HepG2 (cell line): ENCODE measurements around the gene SMAP1. TPM values are rescaled to one million over a fixed set of nuclear protein-coding genes. Genes with fewer than 3 reads are reported as not detected.

Experiments
- ATAC-seq: fragments of 200-7000 bp; cut with Tn5 transposase; 3 replicates; pipeline ENCODE4 v1.9.1; 2020; ENCODE audit warnings: mild to moderate bottlenecking, moderate library complexity
- BruUV-seq: library from RNA; stranded (reverse); fragments of 400-500 nt; replicated peaks from 2 replicates; lab custom pipeline; 2021; lab: Mats Ljungman, UMichigan
- CTCF ChIA-PET: fragments of 300-600 bp; formaldehyde crosslinking; extraction: SDS; loops from one replicate; lab custom pipeline; 2021; ENCODE audit warnings: low total read pairs, inconsistent platforms, low intra/inter-chr PET ratio; lab: Yijun Ruan, JAX
- POLR2A ChIA-PET: fragments of 350-600 bp; sonication (Branson Sonifier 250); formaldehyde crosslinking; loops from one replicate; lab custom pipeline; 2020; ENCODE audit warnings: antibody characterized with exemption, inconsistent platforms; lab: Yijun Ruan, JAX
- DNase-seq: peaks from one replicate; pipeline ENCODE4 v3.0.0-alpha.2; 2015; ENCODE audit warnings: low spot score
- FAIRE-seq: peaks from 3 replicates; lab custom pipeline; 2011; peaks lifted over from hg19 to GRCh38; lab: Jason Lieb, UNC
- H2AFZ ChIP-seq: one replicate; pipeline ENCODE4 v1.6.1; 2011; ENCODE audit warnings: low read length, inconsistent platforms
- H3K27ac ChIP-seq: fragments of 300-600 bp; 3 replicates; pipeline ENCODE4 v1.8.0; 2011; ENCODE audit warnings: mixed run types, mild to moderate bottlenecking, mixed read lengths, low read length, inconsistent platforms; ENCODE audit not compliant: insufficient read depth; ENCODE audit errors: extremely low read length
- H3K27me3 ChIP-seq, 2 experiments: fragments of 200-600 bp in 1 of 2; 2 replicates in 1 of 2; 3 replicates in 1 of 2; pipeline versions ENCODE4 v1.6.0 to v1.8.0; 2011; ENCODE audit warnings: low read length in 2 of 2, mild to moderate bottlenecking in 2 of 2, moderate library complexity in 2 of 2, inconsistent platforms in 1 of 2; ENCODE audit not compliant: insufficient read depth in 2 of 2, control insufficient read depth in 1 of 2
- H3K36me3 ChIP-seq, 2 experiments: fragments of 200-600 bp in 1 of 2; replicated peaks in 1 of 2; 2 replicates in 1 of 2; 3 replicates in 1 of 2; pipeline versions ENCODE4 v1.5.1 to v1.8.0; 2011; ENCODE audit warnings: low read length in 2 of 2, inconsistent platforms in 1 of 2; ENCODE audit not compliant: insufficient read depth in 2 of 2, control insufficient read depth in 1 of 2
- H3K4me1 ChIP-seq: 2 replicates; pipeline ENCODE4 v1.5.1; 2012; ENCODE audit warnings: low read length, inconsistent platforms; ENCODE audit not compliant: insufficient read depth
- H3K4me2 ChIP-seq: 2 replicates; pipeline ENCODE4 v1.6.0; 2011; ENCODE audit warnings: low read depth, low read length, inconsistent platforms
- H3K4me3 ChIP-seq, 3 experiments: fragments of 200-600 bp in 1 of 3; sonication (generic), shearing (Covaris generic) in 1 of 3; replicated peaks in 1 of 3; 2 replicates each; pipeline ENCODE4 v1.5.1; 2011 to 2016; ENCODE audit warnings: low read length in 3 of 3, inconsistent platforms in 2 of 3, low read depth in 2 of 3, mild to moderate bottlenecking in 2 of 3, control low read depth in 1 of 3, mixed read lengths in 1 of 3; ENCODE audit not compliant: insufficient read depth in 1 of 3
- H3K79me2 ChIP-seq: one replicate; pipeline ENCODE4 v1.6.1; 2011; ENCODE audit warnings: low read length, inconsistent platforms; ENCODE audit not compliant: insufficient read depth
- H3K9ac ChIP-seq: 2 replicates; pipeline ENCODE4 v1.6.0; 2011; ENCODE audit warnings: mild to moderate bottlenecking, low read depth, low read length, inconsistent platforms; ENCODE audit not compliant: insufficient read depth
- H3K9me3 ChIP-seq: 2 replicates; pipeline ENCODE4 v1.5.1; 2012; ENCODE audit warnings: mild to moderate bottlenecking, low read length
- H4K20me1 ChIP-seq: 2 replicates; pipeline ENCODE4 v1.6.0; 2011; ENCODE audit warnings: inconsistent platforms, mild to moderate bottlenecking, low read length, moderate library complexity; ENCODE audit not compliant: insufficient read depth
- KDM5B ChIP-seq: sonication (generic); formaldehyde crosslinking; IDR thresholded peaks from 2 replicates; pipeline ENCODE4 v1.4.0; 2020; ENCODE audit warnings: missing genetic modification reagents, mild to moderate bottlenecking, borderline replicate concordance
- KMT2A ChIP-seq: sonication (generic); formaldehyde crosslinking; IDR thresholded peaks from 2 replicates; pipeline ENCODE4 v1.4.0; 2020; ENCODE audit warnings: missing genetic modification reagents
- PAX8 ChIP-seq: sonication (generic); formaldehyde crosslinking; IDR thresholded peaks from 2 replicates; pipeline ENCODE4 v1.8.0; 2022; ENCODE audit warnings: mild to moderate bottlenecking, missing genetic modification reagents, borderline replicate concordance
- PREB ChIP-seq: sonication (generic); formaldehyde crosslinking; IDR thresholded peaks from 2 replicates; pipeline ENCODE4 v1.4.0; 2020; ENCODE audit warnings: missing genetic modification reagents
- SP5 ChIP-seq: IDR thresholded peaks from 2 replicates; pipeline ENCODE4 v1.6.1; 2016; ENCODE audit warnings: low read depth, borderline replicate concordance
- SRSF9 ChIP-seq: fragments of 200-400 bp; formaldehyde crosslinking; IDR thresholded peaks from 2 replicates; pipeline ENCODE4 v1.6.1; 2018; ENCODE audit warnings: borderline replicate concordance, mild to moderate bottlenecking, low read depth, low read length; ENCODE audit not compliant: insufficient read depth, poor library complexity, severe bottlenecking
- TOPORS ChIP-seq: sonication (generic); formaldehyde crosslinking; IDR thresholded peaks from 2 replicates; pipeline ENCODE4 v1.8.0; 2023; ENCODE audit warnings: mild to moderate bottlenecking, missing genetic modification reagents
- ZMYM3 ChIP-seq: sonication (generic); formaldehyde crosslinking; IDR thresholded peaks from 2 replicates; pipeline ENCODE4 v1.5.1; 2020; ENCODE audit warnings: mild to moderate bottlenecking, missing genetic modification reagents
- WGBS: methylation state at CpG from one replicate; pipeline ENCODE4 v1.1.6; 2017; ENCODE audit warnings: low lambda C conversion rate; 5-methylcytosine and 5-hydroxymethylcytosine counted together
- in situ Hi-C: cut with HindIII; loops from 2 replicates; pipeline ENCODE4 v1.10.0; 2017; ENCODE audit warnings: low pct_unique_long_range_greater_than_20kb; ENCODE audit not compliant: extremely low pct_ligation_motif_present
- intact Hi-C: fragments of 100-400 bp; cut with micrococcal nuclease; formaldehyde crosslinking; loops from one replicate; pipeline ENCODE4 v1.10.0; 2022; ENCODE audit not compliant: unreplicated experiment
- polyA plus RNA-seq, 8 experiments: library from polyadenylated mRNA; depleted of rRNA in 3 of 8; stranded (reverse) in 7 of 8; unstranded in 1 of 8; fragments of >200 nt; fragmentation: Illumina TruSeq in 4 of 8; extraction: Trizol in 4 of 8; gene quantifications; 2 replicates each; pipeline versions ENCODE4 v1.2.1 to v1.2.3, GENCODE V29; 2011 to 2016; ENCODE audit warnings: low read depth in 4 of 8, missing spikeins in 1 of 8, mixed read lengths in 1 of 8; ENCODE audit not compliant: insufficient read depth in 1 of 8
- total RNA-seq, 5 experiments: library from RNA; depleted of rRNA; stranded (reverse); fragments of >200 nt; fragmentation: Illumina TruSeq; extraction: Trizol; gene quantifications; 2 replicates each; pipeline ENCODE4 v1.2.3, GENCODE V29; 2016; ENCODE audit warnings: low read depth in 1 of 5

SMAP1 gene
- total and polyA plus RNA-seq, 2 of the 13 experiments (the other 11 are each of a cell fraction or from before 2014, with no cell fraction given), result 13.4 to 17.8 TPM

- intact Hi-C loops, result loop anchor here (10.0 kb wide), 1 partner anchor 129 kb away; no protein-coding TSS in a partner anchor
- no peaks in the 10 kb centered on the region for H3K79me2 ChIP-seq
- ATAC-seq (no peak), DNase-seq (no peak), FAIRE-seq (no peak)
- no peak overlapping the region for H3K27ac ChIP-seq
- H3K9me3 ChIP-seq, result no peaks in the 10 kb centered on the region
- H3K4me1 ChIP-seq, result peaks cover 16% of the 10 kb centered on the region; the same call in 1 of the 2 replicates
- no TSS peak for BruUV-seq
- POLR2A ChIA-PET, result no interaction called here
- H3K36me3 ChIP-seq, result no peaks in the 10 kb centered on the region
- H4K20me1 ChIP-seq, result no peaks in the 10 kb centered on the region
- H3K9ac ChIP-seq, result no peak overlapping the region
- no peak overlapping the region for H2AFZ ChIP-seq
- no peak overlapping the region for H3K4me2 ChIP-seq
- H3K27me3 ChIP-seq, result peaks cover 0 to 18% of the 10 kb centered on the region in 2 experiments; a peak in 3 of 5 replicates
- no peak for TF ChIP-seq SRSF9
- TF ChIP-seq SP5 (CRISPR knock-in tag), result no peak
- TF ChIP-seq KMT2A (CRISPR knock-in tag), result no peak
- no peak for TF ChIP-seq KDM5B (CRISPR knock-in tag)
- TF ChIP-seq PAX8, result no peak
- TF ChIP-seq TOPORS (CRISPR knock-in tag), result no peak
- no peak for TF ChIP-seq PREB (CRISPR knock-in tag)
- TF ChIP-seq ZMYM3 (CRISPR knock-in tag), result no peak
- no peak overlapping the region for H3K4me3 ChIP-seq
- 15% methylated on average over 2 of the region's 2 CpGs for WGBS
- in situ Hi-C loops, result loop anchor here (5.0 kb wide), 1 partner anchor 179 kb away; no protein-coding TSS in a partner anchor
- CTCF ChIA-PET, result interaction anchor here (4.0 kb wide), 1 partner anchor 180 kb away, joined by 47 read pairs; no protein-coding TSS in a partner anchor
Measured at GRCh38 chr6:70886071-70886470, 218.4 kb downstream of the SMAP1 start.
